Neutrophil (primary cell): ENCODE results near the gene RSPO4.

ENCODE experiments used
- H3K27ac ChIP-seq: fragments of 200-600 bp; sonication (generic); 2 replicates; pipeline ENCODE4 v1.5.1; 2016; ENCODE audit warnings: mild to moderate bottlenecking, moderate library complexity
- H3K27me3 ChIP-seq: fragments of 200-600 bp; sonication (generic); 2 replicates; pipeline ENCODE4 v1.6.0; 2016; ENCODE audit warnings: mild to moderate bottlenecking
- H3K36me3 ChIP-seq: fragments of 200-600 bp; sonication (generic); 2 replicates; pipeline ENCODE4 v1.5.1; 2017
- H3K4me1 ChIP-seq, 2 experiments: fragments of 200-600 bp in 1 of 2; sonication (generic) in 1 of 2; 1 replicate in 1 of 2; 2 replicates in 1 of 2; pipeline versions ENCODE4 v1.5.1 to v1.6.1; 2013 to 2016; ENCODE audit warnings: low read depth in 1 of 2, low read length in 1 of 2, mild to moderate bottlenecking in 1 of 2, moderate library complexity in 1 of 2; ENCODE audit not compliant: control insufficient read depth in 1 of 2, insufficient read depth in 1 of 2
- H3K4me3 ChIP-seq, 2 experiments: fragments of 200-600 bp in 1 of 2; sonication (generic) in 1 of 2; 1 replicate in 1 of 2; 2 replicates in 1 of 2; pipeline ENCODE4 v1.5.1; 2013 to 2016; ENCODE audit warnings: low read depth in 1 of 2, low read length in 1 of 2, mild to moderate bottlenecking in 1 of 2, moderate library complexity in 1 of 2
- H3K9me3 ChIP-seq: fragments of 200-600 bp; sonication (generic); 2 replicates; pipeline ENCODE4 v1.5.1; 2016
- TF ChIP-seq, protein P1 (sequence below): fragments of 200-600 bp; sonication (generic); IDR thresholded peaks from 2 replicates; pipeline ENCODE4 v1.5.1; 2016; ENCODE audit warnings: antibody characterized with exemption

The RSPO4 gene

DNA sequence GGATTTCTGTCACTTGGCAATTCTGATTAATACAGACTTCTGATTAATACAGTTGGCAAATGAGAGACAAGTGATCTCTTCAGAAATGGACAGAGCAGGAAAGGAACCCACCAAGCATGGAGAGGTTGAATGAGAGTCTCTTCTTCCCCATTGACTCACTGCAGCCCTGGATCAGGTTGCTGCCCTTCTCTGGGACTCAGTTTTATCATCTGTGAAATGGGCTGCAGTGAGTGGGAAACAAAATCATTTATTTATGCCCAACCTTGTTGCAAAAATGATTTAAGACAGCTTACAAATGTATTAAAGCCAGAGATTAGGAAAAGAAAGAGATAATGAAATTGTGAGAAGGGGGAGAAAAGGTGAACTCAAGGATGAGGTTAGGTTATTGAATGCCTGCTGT, 20.8 kb upstream of the RSPO4 start:
- TF ChIP-seq, protein P1, sequence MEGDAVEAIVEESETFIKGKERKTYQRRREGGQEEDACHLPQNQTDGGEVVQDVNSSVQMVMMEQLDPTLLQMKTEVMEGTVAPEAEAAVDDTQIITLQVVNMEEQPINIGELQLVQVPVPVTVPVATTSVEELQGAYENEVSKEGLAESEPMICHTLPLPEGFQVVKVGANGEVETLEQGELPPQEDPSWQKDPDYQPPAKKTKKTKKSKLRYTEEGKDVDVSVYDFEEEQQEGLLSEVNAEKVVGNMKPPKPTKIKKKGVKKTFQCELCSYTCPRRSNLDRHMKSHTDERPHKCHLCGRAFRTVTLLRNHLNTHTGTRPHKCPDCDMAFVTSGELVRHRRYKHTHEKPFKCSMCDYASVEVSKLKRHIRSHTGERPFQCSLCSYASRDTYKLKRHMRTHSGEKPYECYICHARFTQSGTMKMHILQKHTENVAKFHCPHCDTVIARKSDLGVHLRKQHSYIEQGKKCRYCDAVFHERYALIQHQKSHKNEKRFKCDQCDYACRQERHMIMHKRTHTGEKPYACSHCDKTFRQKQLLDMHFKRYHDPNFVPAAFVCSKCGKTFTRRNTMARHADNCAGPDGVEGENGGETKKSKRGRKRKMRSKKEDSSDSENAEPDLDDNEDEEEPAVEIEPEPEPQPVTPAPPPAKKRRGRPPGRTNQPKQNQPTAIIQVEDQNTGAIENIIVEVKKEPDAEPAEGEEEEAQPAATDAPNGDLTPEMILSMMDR: no peak
- Histone ChIP-seq H3K9me3 (no peaks in the 10 kb centered on the region), H3K27ac (no peak overlapping the region), H3K4me1 (no peaks in the 10 kb centered on the region), H3K27me3 (peaks cover 28% of the 10 kb centered on the region), H3K4me3 (no peak overlapping the region), H3K36me3 (no peaks in the 10 kb centered on the region)

DNA sequence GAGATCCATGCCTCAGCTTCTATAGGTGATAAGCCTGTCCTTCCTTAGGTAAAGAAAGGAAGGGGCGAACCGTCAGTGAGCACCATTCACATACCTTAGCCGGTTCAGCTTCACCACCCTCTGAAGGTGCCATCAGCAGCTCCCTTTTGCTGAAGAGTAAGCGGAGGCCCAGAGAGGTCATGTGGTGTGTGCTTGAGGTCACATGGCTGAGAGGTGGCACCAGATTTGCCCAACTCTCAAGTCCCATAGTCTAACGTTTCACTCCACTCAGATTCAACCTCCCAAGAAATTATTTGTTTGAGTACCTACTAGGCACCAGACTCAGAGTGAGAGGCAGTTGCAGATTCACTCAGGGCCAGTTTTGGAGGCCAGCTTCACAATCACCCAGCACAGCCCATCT, 18.5 kb upstream of the RSPO4 start:
- TF ChIP-seq, protein P1: no peak
- Histone ChIP-seq H3K9me3 (no peaks in the 10 kb centered on the region), H3K27me3 (peaks cover 28% of the 10 kb centered on the region), H3K4me3 (no peak overlapping the region), H3K4me1 (no peaks in the 10 kb centered on the region), H3K27ac (no peak overlapping the region), H3K36me3 (no peaks in the 10 kb centered on the region)

DNA sequence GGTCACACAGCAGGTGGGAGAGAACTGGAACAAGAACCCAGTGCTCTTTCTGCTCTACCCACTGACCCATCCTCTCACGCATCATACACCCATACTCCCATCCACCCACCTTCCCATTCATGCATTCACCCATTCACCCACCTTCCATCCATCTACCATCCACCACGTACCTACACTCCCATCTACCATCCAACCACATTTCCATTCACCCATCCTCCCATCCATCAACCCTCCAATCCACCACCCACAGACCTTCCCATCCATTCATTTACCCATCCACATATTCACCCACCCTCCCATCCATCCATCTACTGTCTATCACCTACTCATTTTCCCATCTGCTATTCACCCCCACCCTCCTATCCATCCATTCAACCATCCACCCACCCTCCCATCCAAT, 17.2 kb upstream of the RSPO4 start:
- TF ChIP-seq, protein P1: no peak
- Histone ChIP-seq H3K27me3 (peaks cover 28% of the 10 kb centered on the region), H3K27ac (no peak overlapping the region), H3K4me3 (no peak overlapping the region), H3K4me1 (no peaks in the 10 kb centered on the region), H3K36me3 (no peaks in the 10 kb centered on the region), H3K9me3 (no peaks in the 10 kb centered on the region)

DNA sequence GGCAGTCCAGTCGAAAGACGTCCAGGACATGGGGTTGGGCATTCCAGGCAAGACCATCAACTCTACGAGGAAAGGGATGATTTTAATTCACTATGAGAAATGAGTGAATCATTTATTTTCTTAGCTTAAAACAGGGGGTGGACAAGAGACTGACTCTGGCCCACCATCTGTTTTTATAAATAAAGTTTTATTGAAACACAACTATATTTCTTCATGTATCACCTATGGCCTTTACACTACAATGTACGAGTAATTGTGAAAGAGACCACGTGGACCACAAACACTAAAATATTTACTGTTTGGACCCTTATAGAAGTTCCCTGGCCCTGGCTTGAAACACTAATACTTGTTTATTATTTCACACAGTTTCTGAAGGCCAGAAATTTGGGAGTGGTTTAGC, 15.6 kb upstream of the RSPO4 start:
- no peaks in the 10 kb centered on the region for H3K36me3 ChIP-seq
- no peaks in the 10 kb centered on the region for H3K9me3 ChIP-seq
- H3K4me3 ChIP-seq: no peak overlapping the region
- peaks cover 24% of the 10 kb centered on the region for H3K27me3 ChIP-seq
- TF ChIP-seq, protein P1: no peak
- no peak overlapping the region for H3K27ac ChIP-seq
- no peaks in the 10 kb centered on the region for H3K4me1 ChIP-seq

DNA sequence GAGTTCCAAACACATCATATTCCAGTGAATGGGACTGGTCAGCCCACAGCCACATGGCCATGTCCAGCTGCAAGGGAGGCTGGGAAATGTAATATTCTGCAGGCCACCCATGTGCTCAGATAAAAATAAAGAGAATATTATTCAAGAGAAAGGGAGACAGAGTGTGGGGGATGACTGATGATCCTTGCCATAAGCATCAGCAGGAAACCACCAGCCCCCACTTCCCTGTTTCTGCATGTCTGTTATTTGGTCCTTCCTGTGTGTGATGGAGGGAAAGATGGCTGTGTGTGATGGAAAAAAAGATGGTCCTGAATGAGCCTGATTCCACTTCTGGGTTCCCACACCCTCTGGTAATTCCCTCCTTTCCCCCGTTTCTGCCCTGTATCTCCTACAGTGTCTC, 13.1 kb upstream of the RSPO4 start:
- H3K27ac ChIP-seq: no peak overlapping the region
- H3K4me1 ChIP-seq: no peaks in the 10 kb centered on the region
- no peak overlapping the region for H3K4me3 ChIP-seq
- H3K36me3 ChIP-seq: no peaks in the 10 kb centered on the region
- TF ChIP-seq, protein P1: no peak
- peaks cover 4% of the 10 kb centered on the region for H3K27me3 ChIP-seq
- no peaks in the 10 kb centered on the region for H3K9me3 ChIP-seq

DNA sequence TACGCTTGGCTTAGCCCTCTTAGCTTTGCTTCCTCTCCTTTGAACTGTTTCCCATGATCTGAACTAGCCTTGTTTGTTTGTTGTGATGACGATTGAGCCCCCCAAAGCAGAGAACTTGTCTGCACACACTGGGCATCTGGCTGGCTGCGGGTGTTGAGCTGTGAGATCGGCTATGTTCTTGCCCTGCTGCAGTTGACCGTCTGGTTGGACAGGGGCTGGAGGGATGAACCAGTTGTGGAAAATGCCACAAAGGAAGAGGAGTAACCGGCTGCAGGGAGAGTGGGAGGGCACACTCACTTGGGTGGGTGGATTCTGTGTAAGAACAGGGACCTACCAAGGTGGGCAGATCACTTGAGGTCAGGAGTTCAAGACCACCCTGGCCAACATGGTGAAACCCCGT, 12.4 kb upstream of the RSPO4 start:
- H3K4me1 ChIP-seq: no peaks in the 10 kb centered on the region
- H3K9me3 ChIP-seq: no peaks in the 10 kb centered on the region
- H3K4me3 ChIP-seq: no peak overlapping the region
- H3K36me3 ChIP-seq: no peaks in the 10 kb centered on the region
- peaks cover 4% of the 10 kb centered on the region for H3K27me3 ChIP-seq
- no peak overlapping the region for H3K27ac ChIP-seq
- TF ChIP-seq, protein P1: no peak
